Amygdala (tissue), 56 donors: ENCODE data around the gene AGPAT4.
A peak's percentile ranks its signal among the peaks of the same experiment; 100 is the strongest.
"Not testable (repeated sequence)": the region's sequence is repeated elsewhere in the genome, so short reads cannot be mapped to it uniquely, and the experiment has no call there.

Experiments
- DNase-seq, 56 donors: peaks; one replicate each; lab custom pipeline; 2025; lab: John Stamatoyannopoulos, UW

Gene AGPAT4

GRCh38 chr6:161230339-161230738 is 43.5 kb downstream of the AGPAT4 start:
- no peak for DNase-seq

- peak in 4 of 56 donors; percentile 23 to 75 (median 46) for DNase-seq
Observed at GRCh38 chr6:161228921-161229591, 44.8 kb downstream of the AGPAT4 start.

GRCh38 chr6:161228096-161228495 is 45.8 kb downstream of the AGPAT4 start:
- DNase-seq, result peak in 1 of 56 donors; percentile 15

GRCh38 chr6:161227004-161227960 is 46.6 kb downstream of the AGPAT4 start:
- DNase-seq, result no peak

GRCh38 chr6:161226009-161226964 is 47.6 kb downstream of the AGPAT4 start:
- no peak for DNase-seq

- DNase-seq, result no peak
Observed at GRCh38 chr6:161225681-161226008, 48.2 kb downstream of the AGPAT4 start.

GRCh38 chr6:161224951-161225680 is 48.7 kb downstream of the AGPAT4 start:
- DNase-seq, result not testable (repeated sequence)

GRCh38 chr6:161223646-161224045 is 50.2 kb downstream of the AGPAT4 start:
- DNase-seq, result no peak

- no peak for DNase-seq
Observed at GRCh38 chr6:161222706-161223234, 51.1 kb downstream of the AGPAT4 start.

GRCh38 chr6:161220346-161220745 is 53.5 kb downstream of the AGPAT4 start:
- no peak for DNase-seq

GRCh38 chr6:161219680-161220079 is 54.2 kb downstream of the AGPAT4 start:
- DNase-seq, result no peak

GRCh38 chr6:161218222-161218621 is 55.6 kb downstream of the AGPAT4 start:
- DNase-seq, result no peak

GRCh38 chr6:161217628-161218027 is 56.2 kb downstream of the AGPAT4 start:
- DNase-seq, result peak in 1 of 56 donors; percentile 30

GRCh38 chr6:161216616-161217205 is 57.1 kb downstream of the AGPAT4 start:
- no peak for DNase-seq

GRCh38 chr6:161215876-161216615 is 57.8 kb downstream of the AGPAT4 start:
- no peak for DNase-seq

GRCh38 chr6:161215193-161215592 is 58.7 kb downstream of the AGPAT4 start:
- DNase-seq, result no peak

GRCh38 chr6:161214722-161215121 is 59.1 kb downstream of the AGPAT4 start:
- DNase-seq, result no peak

GRCh38 chr6:161212902-161213301 is 61.0 kb downstream of the AGPAT4 start:
- no peak for DNase-seq
